Activated CD8-positive, alpha-beta memory T cell treated with anti-CD3 and anti-CD28 coated beads for 48 hours (primary cell): Measurements from ENCODE around the gene ANKRD22.

Source experiments
- DNase-seq, 3 experiments: peaks; one replicate each; pipeline ENCODE4 v3.0.0-alpha.2; 2020; ENCODE audit warnings: low read depth in 2 of 3, low spot score in 2 of 3

ANKRD22 gene

GRCh38 chr10:88879534-88880281, 28.1 kb upstream of the ANKRD22 start, which contains the start of gene STAMBPL1:
TSS of gene STAMBPL1 (plus strand) at chr10:88880245. CDS start at chr10:88901709, 21,464 bp downstream.
- peak; percentile 50 to 70 (median 64) for DNase-seq

- DNase-seq, result no peak
These were observed 25.7 kb upstream of the ANKRD22 start for GRCh38 chr10:88877298-88877697.

GRCh38 chr10:88875081-88875480, 23.4 kb upstream of the ANKRD22 start:
- DNase-seq, result no peak

- no peak for DNase-seq
These were observed 22.6 kb upstream of the ANKRD22 start for GRCh38 chr10:88874281-88874680.

- DNase-seq, result no peak
These were observed 22.1 kb upstream of the ANKRD22 start for GRCh38 chr10:88873757-88874156.

DNA sequence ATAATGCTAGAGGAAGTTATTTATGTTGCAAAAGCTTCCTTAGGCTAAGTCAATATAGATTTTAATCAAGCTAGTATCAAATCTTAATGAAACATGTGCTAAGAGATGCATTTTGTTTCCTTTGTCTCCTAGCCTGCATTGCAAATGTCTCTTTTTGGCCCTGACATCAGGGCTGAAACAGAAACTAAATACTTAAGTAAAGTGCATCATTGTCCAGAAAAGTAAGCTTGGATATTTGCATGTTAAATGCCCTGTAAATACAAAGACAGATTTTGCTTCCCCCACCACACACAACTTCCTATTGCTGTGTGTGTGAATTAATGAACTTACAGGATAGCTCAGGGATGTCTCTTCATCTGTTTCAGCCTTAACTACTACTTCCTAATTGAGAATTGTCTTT, 18.4 kb upstream of the ANKRD22 start:
- no peak for DNase-seq

- no peak for DNase-seq
These were observed 14.8 kb upstream of the ANKRD22 start for GRCh38 chr10:88866454-88866853.

GRCh38 chr10:88865281-88865876, 13.7 kb upstream of the ANKRD22 start:
- no peak for DNase-seq

DNA sequence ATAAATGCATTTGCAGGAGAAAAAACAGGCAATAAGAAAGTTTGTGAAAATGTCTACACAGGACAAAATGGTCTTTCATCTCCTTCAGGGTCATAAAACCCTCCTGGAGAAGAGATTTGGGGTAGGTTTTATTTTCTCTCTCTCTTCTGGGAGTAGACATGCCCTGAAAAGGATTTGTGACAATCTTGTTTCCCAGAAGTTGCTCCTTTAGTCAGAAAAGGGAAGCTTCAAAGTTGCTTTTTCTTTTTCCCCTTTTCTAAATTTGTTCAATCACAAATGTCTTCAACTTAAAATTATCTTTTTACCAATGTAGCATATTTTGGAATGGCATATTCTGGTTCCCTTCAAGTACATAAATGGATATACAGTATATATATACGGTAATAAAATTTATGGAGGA, 9.4 kb upstream of the ANKRD22 start:
- DNase-seq, result no peak

DNA sequence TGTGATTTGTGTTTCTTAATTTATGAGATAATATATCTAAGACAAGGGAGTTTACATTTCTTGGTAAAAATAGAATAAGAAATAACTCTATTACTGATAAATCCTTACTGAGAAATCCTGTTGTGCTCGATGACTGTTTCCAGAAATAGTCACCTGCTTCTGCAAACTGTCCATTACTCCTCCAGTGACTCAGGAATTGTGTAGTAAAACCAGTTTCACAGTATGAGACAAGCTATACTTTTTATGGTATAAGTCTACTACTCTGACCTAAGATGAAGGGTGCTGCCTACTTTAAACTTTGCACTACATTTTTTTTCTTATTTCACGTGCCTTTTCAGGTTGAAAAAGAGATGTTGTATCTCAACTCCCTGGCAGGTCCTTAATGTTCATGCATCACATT, 6.8 kb upstream of the ANKRD22 start:
- DNase-seq, result no peak

- no peak for DNase-seq
These were observed 6.2 kb upstream of the ANKRD22 start for GRCh38 chr10:88857831-88858230.

GRCh38 chr10:88854684-88855083, 3.0 kb upstream of the ANKRD22 start:
- DNase-seq, result no peak

GRCh38 chr10:88853155-88853881, 1.7 kb upstream of the ANKRD22 start:
- no peak for DNase-seq

GRCh38 chr10:88852327-88852726, 683 bp upstream of the ANKRD22 start:
- DNase-seq, result no peak

GRCh38 chr10:88850712-88851111, 932 bp downstream of the ANKRD22 start:
- no peak for DNase-seq

DNA sequence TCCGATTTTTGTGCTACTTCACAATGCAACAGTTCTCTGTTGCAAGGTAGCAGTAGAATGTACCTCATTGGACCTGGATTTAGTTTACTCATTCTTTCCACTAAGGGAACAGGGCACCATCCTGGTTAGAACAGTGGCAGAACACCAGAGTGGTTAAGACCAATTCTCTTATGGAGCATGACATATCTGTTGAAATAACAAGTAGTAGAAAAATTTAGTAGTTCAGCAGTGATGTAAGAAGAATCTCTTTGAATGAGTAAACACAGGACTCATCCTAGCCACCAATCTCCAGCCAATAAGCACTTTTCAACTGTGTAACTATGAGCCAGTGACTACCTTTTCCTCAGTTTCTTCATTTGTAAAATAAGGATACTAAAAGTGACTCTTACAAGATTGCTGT, 2.4 kb downstream of the ANKRD22 start:
- no peak for DNase-seq

GRCh38 chr10:88848499-88848898, 3.1 kb downstream of the ANKRD22 start:
- no peak for DNase-seq

- no peak for DNase-seq
These were observed 8.5 kb downstream of the ANKRD22 start for GRCh38 chr10:88843171-88843570.

GRCh38 chr10:88841316-88842111, 10.1 kb downstream of the ANKRD22 start:
- DNase-seq, result no peak

DNA sequence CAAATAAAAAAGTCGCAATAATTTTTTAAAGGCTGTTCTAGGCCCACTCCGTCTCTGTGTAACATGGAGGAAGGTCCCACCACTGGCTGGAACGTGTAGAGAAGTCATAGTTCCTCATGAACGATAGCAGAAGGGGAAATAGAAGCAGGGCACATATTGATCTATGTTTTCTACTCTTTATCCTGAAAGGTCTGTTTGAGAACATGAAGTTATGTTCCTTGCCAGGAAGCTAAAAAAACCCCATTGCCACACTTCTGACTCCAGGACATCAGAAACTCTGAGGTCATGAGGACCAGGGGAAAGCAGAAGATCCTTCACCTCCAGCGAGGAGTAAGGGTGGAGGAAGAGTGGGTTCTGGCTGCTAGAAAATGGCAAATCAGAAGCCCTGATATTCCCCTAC, 10.8 kb downstream of the ANKRD22 start:
- DNase-seq, result no peak

DNA sequence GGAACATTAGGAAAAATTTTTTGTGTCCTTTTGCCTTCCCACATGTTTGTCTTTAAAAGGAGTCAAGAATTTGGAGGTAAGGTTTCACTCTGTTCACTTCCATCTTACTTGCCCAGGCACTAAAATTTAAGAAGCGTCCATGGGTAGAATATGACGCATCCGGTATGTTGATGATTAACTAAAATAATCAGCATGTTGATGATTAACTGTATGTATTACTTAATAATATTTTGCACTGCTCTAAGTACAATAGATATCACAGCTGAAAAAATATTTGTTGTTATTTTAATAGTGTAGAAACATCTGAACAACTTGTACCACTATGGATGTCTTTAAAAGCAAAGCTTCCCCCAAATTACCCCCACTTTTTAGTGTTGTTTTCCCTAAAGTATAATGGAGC, 11.5 kb downstream of the ANKRD22 start:
- no peak for DNase-seq
